Panc1 (cell line): ENCODE results near the gene ABCA7. TPM values are rescaled to one million over a fixed set of nuclear protein-coding genes. Genes with fewer than 3 reads are reported as not detected.

Source experiments
- ATAC-seq: fragments of 200-7000 bp; cut with Tn5 transposase; 2 replicates; pipeline ENCODE4 v1.9.1; 2020; ENCODE audit warnings: mild to moderate bottlenecking, moderate library complexity
- BruUV-seq: library from RNA; stranded (reverse); fragments of 400-500 nt; replicated peaks from 2 replicates; lab custom pipeline; 2021; lab: Mats Ljungman, UMichigan
- CTCF ChIA-PET: fragments of 300-600 bp; sonication (Branson Sonifier 250); formaldehyde crosslinking; loops from one replicate; lab custom pipeline; 2022; ENCODE audit warnings: antibody characterized with exemption; lab: Charles Lee
- POLR2A ChIA-PET: fragments of 300-600 bp; sonication (Branson Sonifier 250); formaldehyde crosslinking; loops from one replicate; lab custom pipeline; 2022; ENCODE audit warnings: antibody characterized with exemption; lab: Charles Lee
- DNase-seq: peaks from one replicate; pipeline ENCODE4 v3.0.0-alpha.2; 2010; ENCODE audit warnings: low read depth, low spot score
- H3K27ac ChIP-seq: 2 replicates; pipeline ENCODE4 v1.5.1; 2011; ENCODE audit warnings: mild to moderate bottlenecking, low read length, inconsistent platforms
- H3K27me3 ChIP-seq: fragments of 200-500 bp; sonication (Bioruptor generic); 2 replicates; pipeline ENCODE4 v1.6.0; 2014; ENCODE audit warnings: low read length, inconsistent platforms; ENCODE audit not compliant: control insufficient read depth, insufficient read depth
- H3K36me3 ChIP-seq: fragments of 200-500 bp; sonication (Bioruptor generic); 2 replicates; pipeline ENCODE4 v1.5.1; 2014; ENCODE audit warnings: inconsistent platforms, mild to moderate bottlenecking, low read length, moderate library complexity; ENCODE audit not compliant: control insufficient read depth, insufficient read depth
- H3K4me1 ChIP-seq: 2 replicates; pipeline ENCODE4 v1.5.1; 2011; ENCODE audit warnings: inconsistent platforms, mild to moderate bottlenecking, low read length, moderate library complexity; ENCODE audit not compliant: control insufficient read depth, insufficient read depth
- H3K4me3 ChIP-seq, 2 experiments: 2 replicates each; pipeline ENCODE4 v1.5.1; 2011 to 2012; ENCODE audit warnings: low read depth in 2 of 2, low read length in 2 of 2, mild to moderate bottlenecking in 2 of 2, inconsistent platforms in 1 of 2, moderate library complexity in 1 of 2
- H3K9me3 ChIP-seq: fragments of 200-500 bp; sonication (Bioruptor generic); 2 replicates; pipeline ENCODE4 v1.5.1; 2014; ENCODE audit warnings: low read depth, mild to moderate bottlenecking, inconsistent platforms, low read length, moderate library complexity; ENCODE audit not compliant: control insufficient read depth, insufficient read depth
- CTCF ChIP-seq: fragments of 450-650 bp; IDR thresholded peaks from 2 replicates; pipeline ENCODE4 v1.5.1; 2017; ENCODE audit warnings: mild to moderate bottlenecking
- POLR2AphosphoS5 ChIP-seq: IDR thresholded peaks from 2 replicates; pipeline ENCODE4 v1.6.1; 2012; ENCODE audit warnings: mild to moderate bottlenecking, low read depth, low read length, moderate library complexity
- SIN3A ChIP-seq: IDR thresholded peaks from 2 replicates; pipeline ENCODE4 v1.6.1; 2012; ENCODE audit warnings: low read depth, mild to moderate bottlenecking, low read length, moderate library complexity, borderline replicate concordance; ENCODE audit not compliant: insufficient read depth
- TCF7L2 ChIP-seq: IDR thresholded peaks from 2 replicates; pipeline ENCODE4 v1.6.1; 2011; ENCODE audit warnings: mild to moderate bottlenecking, low read depth, low read length, inconsistent platforms
- in situ Hi-C: cut with HindIII; loops from 2 replicates; pipeline ENCODE4 v1.10.0; 2016; ENCODE audit warnings: low sequenced_read_pairs, low pct_unique_long_range_greater_than_20kb
- intact Hi-C: fragments of 100-400 bp; cut with micrococcal nuclease; formaldehyde crosslinking; loops from one replicate; pipeline ENCODE4 v1.10.0; 2022; ENCODE audit not compliant: unreplicated experiment
- total RNA-seq: library from RNA; stranded (reverse); gene quantifications from one replicate; pipeline ENCODE4 v1.2.1, GENCODE V29; 2021; ENCODE audit not compliant: unreplicated experiment
- TF ChIP-seq, protein P1 (sequence below), 2 experiments: IDR thresholded peaks; 2 replicates each; pipeline ENCODE4 v1.6.1; 2011 to 2012; ENCODE audit warnings: low read depth in 2 of 2, control low read depth in 1 of 2, low read length in 1 of 2, mild to moderate bottlenecking in 1 of 2, moderate library complexity in 1 of 2; ENCODE audit not compliant: insufficient read depth in 1 of 2

The ABCA7 gene
- total RNA-seq, 1 experiment from 2014 or later: 47.5 TPM

DNA sequence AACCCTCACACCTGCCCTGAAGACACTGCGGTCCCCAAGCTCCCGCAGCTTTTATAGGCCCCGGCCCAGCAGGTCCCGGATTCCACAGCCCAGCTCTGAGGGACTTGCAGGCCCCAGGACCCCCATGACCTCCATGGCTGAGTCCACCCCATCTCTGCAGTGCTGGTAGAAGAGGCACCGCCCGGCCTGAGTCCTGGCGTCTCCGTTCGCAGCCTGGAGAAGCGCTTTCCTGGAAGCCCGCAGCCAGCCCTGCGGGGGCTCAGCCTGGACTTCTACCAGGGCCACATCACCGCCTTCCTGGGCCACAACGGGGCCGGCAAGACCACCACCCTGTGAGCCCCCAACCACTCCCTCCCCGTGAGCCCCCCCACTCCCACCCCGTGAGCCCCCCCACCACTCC, 9.2 kb downstream of the ABCA7 start:
- H3K27me3 ChIP-seq: no peaks in the 10 kb centered on the region
- no TSS peak for BruUV-seq
- no peaks in the 10 kb centered on the region for H3K36me3 ChIP-seq
- no peaks in the 10 kb centered on the region for H3K9me3 ChIP-seq
- H3K27ac ChIP-seq: no peak overlapping the region
- ATAC-seq: no peak
- no peak for TF ChIP-seq SIN3A
- ChIA-PET CTCF (no interaction called here), POLR2A (no interaction called here)
- intact Hi-C loops (no loop called here), in situ Hi-C loops (no loop called here)
- H3K4me3 ChIP-seq: no peak overlapping the region
- H3K4me1 ChIP-seq: no peaks in the 10 kb centered on the region
- no peak for DNase-seq

DNA sequence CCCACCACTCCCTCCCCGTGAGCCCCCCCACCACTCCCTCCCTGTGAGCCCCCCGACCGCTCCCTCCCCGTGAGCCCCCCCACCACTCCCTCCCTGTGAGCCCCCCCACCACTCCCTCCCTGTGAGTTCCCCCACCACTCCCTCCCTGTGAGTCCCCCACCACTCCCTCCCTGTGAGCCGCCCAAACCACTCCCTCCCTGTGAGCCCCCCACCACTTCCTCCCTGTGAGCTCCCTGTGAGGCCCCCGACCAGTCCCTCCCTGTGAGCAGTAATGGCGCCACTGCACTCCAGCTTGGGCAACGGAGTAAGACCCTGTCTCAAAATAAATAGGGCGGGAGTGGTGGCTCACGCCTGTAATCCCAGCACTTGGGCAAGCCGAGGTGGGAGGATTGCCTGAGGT, 9.9 kb downstream of the ABCA7 start:
- TF ChIP-seq SIN3A (no peak), POLR2AphosphoS5 (no peak), CTCF (no peak)
- TF ChIP-seq, protein P1, sequence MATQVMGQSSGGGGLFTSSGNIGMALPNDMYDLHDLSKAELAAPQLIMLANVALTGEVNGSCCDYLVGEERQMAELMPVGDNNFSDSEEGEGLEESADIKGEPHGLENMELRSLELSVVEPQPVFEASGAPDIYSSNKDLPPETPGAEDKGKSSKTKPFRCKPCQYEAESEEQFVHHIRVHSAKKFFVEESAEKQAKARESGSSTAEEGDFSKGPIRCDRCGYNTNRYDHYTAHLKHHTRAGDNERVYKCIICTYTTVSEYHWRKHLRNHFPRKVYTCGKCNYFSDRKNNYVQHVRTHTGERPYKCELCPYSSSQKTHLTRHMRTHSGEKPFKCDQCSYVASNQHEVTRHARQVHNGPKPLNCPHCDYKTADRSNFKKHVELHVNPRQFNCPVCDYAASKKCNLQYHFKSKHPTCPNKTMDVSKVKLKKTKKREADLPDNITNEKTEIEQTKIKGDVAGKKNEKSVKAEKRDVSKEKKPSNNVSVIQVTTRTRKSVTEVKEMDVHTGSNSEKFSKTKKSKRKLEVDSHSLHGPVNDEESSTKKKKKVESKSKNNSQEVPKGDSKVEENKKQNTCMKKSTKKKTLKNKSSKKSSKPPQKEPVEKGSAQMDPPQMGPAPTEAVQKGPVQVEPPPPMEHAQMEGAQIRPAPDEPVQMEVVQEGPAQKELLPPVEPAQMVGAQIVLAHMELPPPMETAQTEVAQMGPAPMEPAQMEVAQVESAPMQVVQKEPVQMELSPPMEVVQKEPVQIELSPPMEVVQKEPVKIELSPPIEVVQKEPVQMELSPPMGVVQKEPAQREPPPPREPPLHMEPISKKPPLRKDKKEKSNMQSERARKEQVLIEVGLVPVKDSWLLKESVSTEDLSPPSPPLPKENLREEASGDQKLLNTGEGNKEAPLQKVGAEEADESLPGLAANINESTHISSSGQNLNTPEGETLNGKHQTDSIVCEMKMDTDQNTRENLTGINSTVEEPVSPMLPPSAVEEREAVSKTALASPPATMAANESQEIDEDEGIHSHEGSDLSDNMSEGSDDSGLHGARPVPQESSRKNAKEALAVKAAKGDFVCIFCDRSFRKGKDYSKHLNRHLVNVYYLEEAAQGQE (IDR thresholded peaks at IDR 0.05; ENCODE audit: insufficient read depth in 1 of 2, low read depth in 2 of 2, low read length in 1 of 2): no peak
- Histone ChIP-seq H3K4me3 (no peak overlapping the region), H3K27me3 (no peaks in the 10 kb centered on the region), H3K9me3 (no peaks in the 10 kb centered on the region), H3K27ac (no peak overlapping the region), H3K36me3 (no peaks in the 10 kb centered on the region), H3K4me1 (no peaks in the 10 kb centered on the region)
- BruUV-seq: no TSS peak
- ChIA-PET POLR2A (no interaction called here), CTCF (no interaction called here)
- DNase-seq (no peak), ATAC-seq (no peak)
- in situ Hi-C loops (no loop called here), intact Hi-C loops (no loop called here)

GRCh38 chr19:1050989-1051788, 11.3 kb downstream of the ABCA7 start:
- in situ Hi-C loops: no loop called here
- H3K4me1 ChIP-seq: no peaks in the 10 kb centered on the region
- no peaks in the 10 kb centered on the region for H3K27me3 ChIP-seq
- no TSS peak for BruUV-seq
- H3K36me3 ChIP-seq: no peaks in the 10 kb centered on the region
- POLR2A ChIA-PET: no interaction called here
- CTCF ChIA-PET: no interaction called here
- H3K9me3 ChIP-seq: no peaks in the 10 kb centered on the region
- intact Hi-C loops: no loop called here
- H3K4me3 ChIP-seq: no peak overlapping the region
- H3K27ac ChIP-seq: no peak overlapping the region
- ATAC-seq: no peak
- TF ChIP-seq, protein P1 (IDR thresholded peaks at IDR 0.05; ENCODE audit: insufficient read depth in 1 of 2, low read depth in 2 of 2, low read length in 1 of 2): no peak
- TF ChIP-seq POLR2AphosphoS5: no peak
- TF ChIP-seq CTCF: no peak
- no peak for TF ChIP-seq SIN3A
- no peak for TF ChIP-seq TCF7L2
- DNase-seq: no peak
